ENCODE measurements around the gene ADGRB3.
"Not testable (repeated sequence)": the region's sequence is repeated elsewhere in the genome, so short reads cannot be mapped to it uniquely, and the experiment has no call there.

Gene ADGRB3

DNA sequence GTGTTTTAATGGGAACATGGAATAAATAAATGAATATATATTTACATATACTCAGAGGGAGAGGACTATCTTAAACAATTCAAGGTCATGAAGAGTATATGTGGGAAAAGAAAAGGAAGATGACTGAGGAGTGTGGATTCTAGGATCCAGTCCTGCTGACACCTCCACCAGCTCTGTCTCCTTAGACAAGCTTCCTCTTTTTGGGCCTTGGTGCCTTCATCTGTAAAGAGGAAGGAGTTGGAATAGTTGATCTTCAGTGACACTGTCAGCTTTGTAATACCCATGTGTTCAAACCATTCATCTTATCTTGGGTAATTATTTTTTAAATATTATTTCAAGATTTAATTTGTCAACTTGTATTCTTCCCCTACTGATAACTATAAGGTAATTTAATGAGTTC lies 338.0 kb downstream of the ADGRB3 start:
- no peak overlapping the region for H3K4me3 ChIP-seq (ENCODE audit: low read depth, low read length)

DNA sequence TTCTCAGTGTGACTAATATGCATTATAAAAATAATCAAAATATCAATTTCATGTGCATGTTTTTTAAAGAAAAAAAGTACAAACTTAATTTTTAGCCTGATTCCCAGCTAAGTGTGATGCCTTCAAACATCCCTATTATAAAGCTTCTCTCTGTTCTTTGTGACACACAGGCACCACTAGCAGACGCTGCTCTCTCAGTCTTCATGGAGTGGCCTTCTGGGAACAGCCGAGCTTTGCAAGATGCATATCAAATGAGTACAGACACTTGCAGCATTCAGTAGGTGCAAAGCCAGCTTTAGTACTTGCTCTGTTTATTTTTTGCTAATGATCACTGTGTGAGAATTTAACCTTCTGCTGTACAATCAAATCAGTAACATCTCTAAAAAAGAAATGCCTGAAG lies 340.0 kb downstream of the ADGRB3 start:
- no peak overlapping the region for H3K27ac ChIP-seq
- no peaks in the 10 kb centered on the region for H3K27me3 ChIP-seq (ENCODE audit: insufficient read depth, low read depth, severe bottlenecking)
- TF ChIP-seq, protein P1, sequence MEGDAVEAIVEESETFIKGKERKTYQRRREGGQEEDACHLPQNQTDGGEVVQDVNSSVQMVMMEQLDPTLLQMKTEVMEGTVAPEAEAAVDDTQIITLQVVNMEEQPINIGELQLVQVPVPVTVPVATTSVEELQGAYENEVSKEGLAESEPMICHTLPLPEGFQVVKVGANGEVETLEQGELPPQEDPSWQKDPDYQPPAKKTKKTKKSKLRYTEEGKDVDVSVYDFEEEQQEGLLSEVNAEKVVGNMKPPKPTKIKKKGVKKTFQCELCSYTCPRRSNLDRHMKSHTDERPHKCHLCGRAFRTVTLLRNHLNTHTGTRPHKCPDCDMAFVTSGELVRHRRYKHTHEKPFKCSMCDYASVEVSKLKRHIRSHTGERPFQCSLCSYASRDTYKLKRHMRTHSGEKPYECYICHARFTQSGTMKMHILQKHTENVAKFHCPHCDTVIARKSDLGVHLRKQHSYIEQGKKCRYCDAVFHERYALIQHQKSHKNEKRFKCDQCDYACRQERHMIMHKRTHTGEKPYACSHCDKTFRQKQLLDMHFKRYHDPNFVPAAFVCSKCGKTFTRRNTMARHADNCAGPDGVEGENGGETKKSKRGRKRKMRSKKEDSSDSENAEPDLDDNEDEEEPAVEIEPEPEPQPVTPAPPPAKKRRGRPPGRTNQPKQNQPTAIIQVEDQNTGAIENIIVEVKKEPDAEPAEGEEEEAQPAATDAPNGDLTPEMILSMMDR (IDR thresholded peaks at IDR 0.05; ENCODE audit: low read depth, low read length), result peak; percentile 53
- H3K9me3 ChIP-seq (ENCODE audit: severe bottlenecking), result no peaks in the 10 kb centered on the region
- no peaks in the 10 kb centered on the region for H3K36me3 ChIP-seq
- no peak overlapping the region for H3K4me3 ChIP-seq (ENCODE audit: low read depth, low read length)
- peak; percentile 42 for DNase-seq

More for the DNA sequence above, 338.0 kb downstream of the ADGRB3 start:
- no peak for DNase-seq
- no peak overlapping the region for H3K27ac ChIP-seq
- no peaks in the 10 kb centered on the region for H3K36me3 ChIP-seq
- TF ChIP-seq, protein P1 (IDR thresholded peaks at IDR 0.05; ENCODE audit: low read depth, low read length), result no peak
- H3K9me3 ChIP-seq (ENCODE audit: severe bottlenecking), result no peaks in the 10 kb centered on the region
- H3K27me3 ChIP-seq (ENCODE audit: insufficient read depth, low read depth, severe bottlenecking), result no peaks in the 10 kb centered on the region

DNA sequence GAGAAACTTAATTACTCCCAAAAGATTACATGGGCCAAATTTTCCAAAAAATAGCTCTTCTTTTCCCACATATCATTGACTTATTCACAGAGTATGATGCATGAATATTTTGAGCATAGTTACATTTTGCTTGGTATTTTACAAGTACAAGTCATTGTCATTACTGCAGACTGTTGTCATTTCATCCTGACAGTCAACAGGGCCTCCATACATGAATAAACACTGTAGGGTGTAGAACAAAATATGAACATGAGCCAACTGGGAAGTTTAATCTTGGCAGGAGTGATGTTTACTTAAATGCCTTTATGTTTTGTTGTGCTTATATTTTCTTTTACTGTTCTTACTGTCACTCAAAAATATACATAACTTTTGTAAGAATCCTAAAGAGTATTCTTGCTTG lies 340.7 kb downstream of the ADGRB3 start:
- H3K36me3 ChIP-seq, result no peaks in the 10 kb centered on the region
- TF ChIP-seq, protein P1 (IDR thresholded peaks at IDR 0.05; ENCODE audit: low read depth, low read length), result no peak
- H3K4me3 ChIP-seq (ENCODE audit: low read depth, low read length), result no peak overlapping the region
- DNase-seq, result no peak
- no peaks in the 10 kb centered on the region for H3K9me3 ChIP-seq (ENCODE audit: severe bottlenecking)
- no peak overlapping the region for H3K27ac ChIP-seq
- H3K27me3 ChIP-seq (ENCODE audit: insufficient read depth, low read depth, severe bottlenecking), result no peaks in the 10 kb centered on the region

DNA sequence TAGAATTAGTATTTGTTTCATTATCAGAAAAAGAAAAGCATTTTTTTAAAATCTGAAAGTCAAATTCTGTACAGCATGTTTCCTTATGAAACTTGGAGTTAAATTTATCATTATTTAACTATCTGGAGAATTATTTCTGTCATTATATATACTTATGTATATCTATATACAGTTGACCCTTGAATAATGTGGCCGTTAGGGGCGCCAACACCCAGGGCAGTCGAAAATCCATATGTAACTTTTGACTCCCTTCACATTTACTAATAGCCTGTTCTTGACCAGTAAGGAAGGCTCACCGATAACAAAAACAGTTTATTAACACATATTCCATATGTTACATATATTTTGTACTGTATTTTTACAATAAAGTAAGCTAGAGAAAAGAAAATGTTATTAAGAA lies 341.2 kb downstream of the ADGRB3 start:
- no peaks in the 10 kb centered on the region for H3K27me3 ChIP-seq (ENCODE audit: insufficient read depth, low read depth, severe bottlenecking)

DNA sequence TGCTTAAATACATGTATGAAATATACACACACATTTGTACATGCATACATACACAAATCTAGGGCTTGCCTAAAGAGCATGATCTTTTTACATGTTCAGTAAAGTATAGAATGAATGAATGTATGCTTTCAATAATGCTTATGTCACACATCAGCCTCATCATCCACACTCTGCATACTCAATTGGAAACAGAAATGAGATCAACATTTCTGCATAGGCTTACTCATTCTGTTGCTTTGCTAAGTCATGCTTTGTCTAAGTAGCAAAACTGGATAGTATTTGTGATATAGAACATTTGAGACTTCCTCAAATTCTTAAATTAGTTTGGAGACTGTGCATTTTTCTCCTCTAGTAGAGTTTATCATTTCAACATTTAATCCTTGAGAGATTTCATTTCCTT lies 343.3 kb downstream of the ADGRB3 start:
- no peaks in the 10 kb centered on the region for H3K36me3 ChIP-seq
- TF ChIP-seq, protein P1 (IDR thresholded peaks at IDR 0.05; ENCODE audit: low read depth, low read length), result no peak
- H3K4me3 ChIP-seq (ENCODE audit: low read depth, low read length), result no peak overlapping the region
- no peak overlapping the region for H3K27ac ChIP-seq
- H3K9me3 ChIP-seq (ENCODE audit: severe bottlenecking), result no peaks in the 10 kb centered on the region
- no peaks in the 10 kb centered on the region for H3K27me3 ChIP-seq (ENCODE audit: insufficient read depth, low read depth, severe bottlenecking)
- DNase-seq, result no peak

More for the DNA sequence above, 341.2 kb downstream of the ADGRB3 start:
- Histone ChIP-seq H3K9me3 (ENCODE audit: severe bottlenecking) (no peaks in the 10 kb centered on the region), H3K4me3 (ENCODE audit: low read depth, low read length) (no peak overlapping the region), H3K27ac (no peak overlapping the region), H3K36me3 (no peaks in the 10 kb centered on the region)
- TF ChIP-seq, protein P1 (IDR thresholded peaks at IDR 0.05; ENCODE audit: low read depth, low read length), result no peak
- no peak for DNase-seq

DNA sequence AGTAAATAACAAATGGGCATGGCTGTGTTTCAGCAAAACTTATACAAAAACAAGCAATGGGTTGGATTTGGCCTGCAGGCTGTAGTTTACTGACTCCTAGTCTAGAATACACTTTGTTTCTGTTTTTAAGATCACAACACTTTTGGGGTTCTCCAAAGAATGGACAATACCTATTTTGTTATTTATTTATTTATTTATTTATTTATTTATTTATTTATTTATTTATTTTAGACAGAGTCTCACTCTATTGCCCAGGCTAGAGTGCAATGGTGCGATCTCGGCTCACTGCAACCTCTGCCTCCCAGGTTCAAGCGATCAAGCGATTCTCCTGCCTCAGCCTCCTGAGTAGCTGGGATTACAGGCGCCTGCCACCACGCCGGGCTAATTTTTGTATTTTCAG lies 346.6 kb downstream of the ADGRB3 start:
- H3K4me3 ChIP-seq (ENCODE audit: low read depth, low read length); H3K9me3 ChIP-seq (ENCODE audit: severe bottlenecking); H3K27me3 ChIP-seq (ENCODE audit: insufficient read depth, low read depth, severe bottlenecking); H3K27ac ChIP-seq; H3K36me3 ChIP-seq; DNase-seq: not testable (repeated sequence)
